Coronary artery (tissue), 2 donors: ENCODE results near the gene CCSER1.

Experiments used
- DNase-seq: peaks from one replicate; pipeline ENCODE4 v3.0.0-alpha.2; 2017; ENCODE audit warnings: low spot score
- H3K27ac ChIP-seq, 2 donors: fragments of 200-600 bp; sonication (generic); one replicate each; pipeline ENCODE4 v1.5.1; 2016 to 2019
- H3K4me3 ChIP-seq: fragments of 200-600 bp; sonication (generic); 2 replicates; pipeline ENCODE4 v1.5.1; 2016; ENCODE audit warnings: mild to moderate bottlenecking, moderate library complexity
- CTCF ChIP-seq: fragments of 200-600 bp; sonication (generic); IDR thresholded peaks from one replicate; pipeline ENCODE4 v1.5.1; 2019; ENCODE audit warnings: antibody characterized with exemption

CCSER1 gene

GRCh38 chr4:90979556-90979955, 852.4 kb downstream of the CCSER1 start:
- Histone ChIP-seq H3K27ac (no peak overlapping the region), H3K4me3 (no peak overlapping the region)
- TF ChIP-seq CTCF: no peak
- no peak for DNase-seq

GRCh38 chr4:90982813-90983212, 855.6 kb downstream of the CCSER1 start:
- no peak for TF ChIP-seq CTCF
- no peak overlapping the region for H3K27ac ChIP-seq
- DNase-seq: no peak
- H3K4me3 ChIP-seq: no peak overlapping the region

- TF ChIP-seq CTCF: no peak
- DNase-seq: no peak
- H3K4me3 ChIP-seq: no peak overlapping the region
- no peak overlapping the region for H3K27ac ChIP-seq
Measured at GRCh38 chr4:90990284-90990683, 863.1 kb downstream of the CCSER1 start.

GRCh38 chr4:90992213-90992612, 865.0 kb downstream of the CCSER1 start:
- DNase-seq: no peak
- no peak for TF ChIP-seq CTCF
- no peak overlapping the region for H3K4me3 ChIP-seq
- H3K27ac ChIP-seq: no peak overlapping the region

- no peak for DNase-seq
- no peak for TF ChIP-seq CTCF
- H3K27ac ChIP-seq: no peak overlapping the region
- H3K4me3 ChIP-seq: no peak overlapping the region
Measured at GRCh38 chr4:90994851-90995574, 867.8 kb downstream of the CCSER1 start.

GRCh38 chr4:90995996-90996395, 868.8 kb downstream of the CCSER1 start:
- H3K4me3 ChIP-seq: no peak overlapping the region
- DNase-seq: no peak
- TF ChIP-seq CTCF: no peak
- H3K27ac ChIP-seq: no peak overlapping the region

- Histone ChIP-seq H3K27ac (no peak overlapping the region), H3K4me3 (no peak overlapping the region)
- DNase-seq: no peak
- TF ChIP-seq CTCF: no peak
Measured at GRCh38 chr4:90996813-90997212, 869.6 kb downstream of the CCSER1 start.
